OCI-LY3 (cell line): ENCODE results near the gene RABIF.

Experiments used
- H2AFZ ChIP-seq: fragments of 200-600, 300-600 bp; shearing (Covaris generic); 2 replicates; pipeline ENCODE4 v1.6.0; 2014; ENCODE audit warnings: antibody characterized with exemption, low read depth, low read length
- H3K27ac ChIP-seq: fragments of 200-600, 300-600 bp; sonication (generic); 2 replicates; pipeline ENCODE4 v1.5.1; 2014; ENCODE audit warnings: mild to moderate bottlenecking, low read length, moderate library complexity, mixed read lengths
- H3K27me3 ChIP-seq: fragments of 200-600, 300-600 bp; sonication (generic); 2 replicates; pipeline ENCODE4 v1.6.1; 2014; ENCODE audit warnings: low read depth, low read length, mixed read lengths
- H3K36me3 ChIP-seq: fragments of 200-600, 300-600 bp; sonication (generic); replicated peaks from 2 replicates; pipeline ENCODE3; 2014; ENCODE audit warnings: low read depth, low read length, mixed read lengths
- H3K4me1 ChIP-seq: fragments of 300-600, 200-600 bp; sonication (generic); 2 replicates; pipeline ENCODE4 v1.6.1; 2014; ENCODE audit warnings: low read length, mixed read lengths
- H3K4me2 ChIP-seq: fragments of 200-600, 300-600 bp; sonication (generic); 2 replicates; pipeline ENCODE4 v1.6.1; 2014; ENCODE audit warnings: low read length, mixed read lengths
- H3K4me3 ChIP-seq: fragments of 300-600, 200-600 bp; sonication (generic); 2 replicates; pipeline ENCODE4 v1.5.1; 2014; ENCODE audit warnings: antibody characterized with exemption, mild to moderate bottlenecking, low read length, moderate library complexity
- H3K79me2 ChIP-seq: fragments of 300-600, 200-600 bp; shearing (Covaris generic); 2 replicates; pipeline ENCODE4 v1.6.1; 2014; ENCODE audit warnings: mild to moderate bottlenecking, low read length, mixed read lengths
- H3K9ac ChIP-seq: fragments of 300-600, 200-600 bp; shearing (Covaris generic); 2 replicates; pipeline ENCODE4 v1.6.0; 2014; ENCODE audit warnings: mild to moderate bottlenecking, low read length, moderate library complexity
- H3K9me3 ChIP-seq: fragments of 200-600, 300-600 bp; shearing (Covaris generic); 2 replicates; pipeline ENCODE4 v1.6.1; 2014; ENCODE audit warnings: low read length, mixed read lengths; ENCODE audit not compliant: insufficient read depth
- H4K20me1 ChIP-seq: fragments of 200-600, 300-600 bp; sonication (generic); 2 replicates; pipeline ENCODE4 v1.6.1; 2016; ENCODE audit warnings: low read length, mixed read lengths; ENCODE audit not compliant: insufficient read depth
- EZH2phosphoT487 ChIP-seq: fragments of 200-600 bp; shearing (Covaris generic); IDR thresholded peaks from 2 replicates; pipeline ENCODE4 v1.6.1; 2018; ENCODE audit warnings: antibody characterized with exemption, mixed run types, low read depth
- TF ChIP-seq, protein P1 (sequence below): fragments of 200-600, 300-600 bp; sonication (generic); IDR thresholded peaks from 2 replicates; pipeline ENCODE4 v1.5.1; 2014; ENCODE audit warnings: antibody characterized with exemption, low read length, low read depth

Gene RABIF

DNA sequence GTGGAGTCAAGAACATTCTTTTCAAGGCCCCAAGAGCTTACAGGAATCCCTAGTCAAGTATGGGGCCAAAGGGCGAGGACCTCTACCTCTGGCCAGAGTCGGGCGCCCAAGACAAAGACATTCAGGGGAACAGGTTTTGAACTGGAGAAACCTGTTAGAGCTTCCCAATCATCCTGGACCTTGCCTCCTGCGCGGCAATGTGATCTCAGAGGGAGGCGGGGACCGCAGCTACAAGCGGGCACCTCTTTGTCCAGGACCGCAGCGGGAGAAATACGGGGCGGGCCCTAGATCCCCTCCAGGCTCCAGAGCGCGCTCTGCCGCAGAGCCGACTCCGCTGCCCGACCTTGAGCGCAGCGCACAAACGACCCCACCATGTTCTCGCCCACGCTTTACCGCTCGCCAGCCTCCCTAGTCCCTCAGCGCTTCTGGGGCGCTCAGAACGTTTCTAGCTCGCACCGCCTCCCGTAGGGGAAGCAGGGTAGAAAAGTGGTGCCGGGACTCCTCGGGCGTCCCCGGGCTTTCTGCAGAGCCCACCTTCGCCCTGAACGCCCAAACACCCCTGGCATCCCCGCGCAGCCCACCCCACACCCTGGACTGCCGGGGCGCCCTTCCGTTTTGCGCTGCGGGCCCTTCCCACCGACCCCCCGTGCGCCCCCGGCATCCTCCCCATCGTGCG is 28.1 kb downstream of the RABIF start:
- no peaks in the 10 kb centered on the region for H3K9me3 ChIP-seq
- H4K20me1 ChIP-seq, result no peaks in the 10 kb centered on the region
- peaks cover 5% of the 10 kb centered on the region; the same call in 1 of the 2 replicates for H3K4me1 ChIP-seq
- peak overlapping the region; percentile 90 for H3K4me2 ChIP-seq
- TF ChIP-seq, protein P1, sequence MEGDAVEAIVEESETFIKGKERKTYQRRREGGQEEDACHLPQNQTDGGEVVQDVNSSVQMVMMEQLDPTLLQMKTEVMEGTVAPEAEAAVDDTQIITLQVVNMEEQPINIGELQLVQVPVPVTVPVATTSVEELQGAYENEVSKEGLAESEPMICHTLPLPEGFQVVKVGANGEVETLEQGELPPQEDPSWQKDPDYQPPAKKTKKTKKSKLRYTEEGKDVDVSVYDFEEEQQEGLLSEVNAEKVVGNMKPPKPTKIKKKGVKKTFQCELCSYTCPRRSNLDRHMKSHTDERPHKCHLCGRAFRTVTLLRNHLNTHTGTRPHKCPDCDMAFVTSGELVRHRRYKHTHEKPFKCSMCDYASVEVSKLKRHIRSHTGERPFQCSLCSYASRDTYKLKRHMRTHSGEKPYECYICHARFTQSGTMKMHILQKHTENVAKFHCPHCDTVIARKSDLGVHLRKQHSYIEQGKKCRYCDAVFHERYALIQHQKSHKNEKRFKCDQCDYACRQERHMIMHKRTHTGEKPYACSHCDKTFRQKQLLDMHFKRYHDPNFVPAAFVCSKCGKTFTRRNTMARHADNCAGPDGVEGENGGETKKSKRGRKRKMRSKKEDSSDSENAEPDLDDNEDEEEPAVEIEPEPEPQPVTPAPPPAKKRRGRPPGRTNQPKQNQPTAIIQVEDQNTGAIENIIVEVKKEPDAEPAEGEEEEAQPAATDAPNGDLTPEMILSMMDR, result no peak
- TF ChIP-seq EZH2phosphoT487, result 0 out of 2 replicates have a peak, but pooled peaks have one; percentile 21
- H3K27me3 ChIP-seq, result peaks cover 35% of the 10 kb centered on the region
- peak overlapping the region; percentile 19; the same call in 1 of the 2 replicates for H3K9ac ChIP-seq
- H3K36me3 ChIP-seq, result no peaks in the 10 kb centered on the region
- H3K27ac ChIP-seq, result no peak overlapping the region
- no peaks in the 10 kb centered on the region for H3K79me2 ChIP-seq
- H2AFZ ChIP-seq, result peak overlapping the region; percentile 92; the same call in 1 of the 2 replicates
- H3K4me3 ChIP-seq, result peak overlapping the region; percentile 89

DNA sequence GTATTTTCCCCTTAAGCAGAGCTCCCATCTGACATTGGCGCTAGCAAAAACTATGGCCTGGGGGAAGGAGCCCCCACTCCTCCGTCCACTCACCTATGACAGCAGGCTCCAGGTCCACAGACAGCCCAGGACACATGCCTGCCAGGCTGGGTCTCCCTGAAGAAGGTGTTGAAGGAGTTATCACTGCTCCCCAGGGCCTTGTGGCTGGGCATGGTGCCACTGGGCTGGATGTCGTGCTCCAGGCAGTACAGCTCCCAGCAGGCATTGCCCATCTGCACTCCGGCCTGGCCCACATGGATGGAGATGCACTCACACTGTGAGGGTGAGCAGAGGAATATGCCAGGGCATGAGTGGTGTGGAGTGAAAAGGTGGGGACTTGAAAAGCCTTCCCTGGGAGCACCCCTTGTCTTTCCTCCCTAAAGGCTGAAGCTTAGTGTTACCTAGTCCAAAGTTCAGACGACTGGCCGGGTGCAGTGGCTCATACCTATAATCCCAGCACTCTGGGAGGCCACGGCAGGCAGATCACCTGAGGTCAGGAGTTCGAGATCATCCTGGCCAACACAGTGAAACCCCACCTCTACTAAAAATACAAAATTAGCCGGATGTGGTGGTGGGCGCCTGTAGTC is 30.0 kb downstream of the RABIF start:
- Histone ChIP-seq H3K9ac (no peak overlapping the region), H3K27me3 (peaks cover 28% of the 10 kb centered on the region), H3K4me3 (no peak overlapping the region), H3K36me3 (no peaks in the 10 kb centered on the region), H3K4me1 (peaks cover 5% of the 10 kb centered on the region; the same call in 1 of the 2 replicates), H3K4me2 (no peak overlapping the region), H3K79me2 (no peaks in the 10 kb centered on the region), H2AFZ (no peak overlapping the region), H4K20me1 (no peaks in the 10 kb centered on the region), H3K27ac (no peak overlapping the region), H3K9me3 (no peaks in the 10 kb centered on the region)
- TF ChIP-seq, protein P1, result no peak
- TF ChIP-seq EZH2phosphoT487, result no peak

DNA sequence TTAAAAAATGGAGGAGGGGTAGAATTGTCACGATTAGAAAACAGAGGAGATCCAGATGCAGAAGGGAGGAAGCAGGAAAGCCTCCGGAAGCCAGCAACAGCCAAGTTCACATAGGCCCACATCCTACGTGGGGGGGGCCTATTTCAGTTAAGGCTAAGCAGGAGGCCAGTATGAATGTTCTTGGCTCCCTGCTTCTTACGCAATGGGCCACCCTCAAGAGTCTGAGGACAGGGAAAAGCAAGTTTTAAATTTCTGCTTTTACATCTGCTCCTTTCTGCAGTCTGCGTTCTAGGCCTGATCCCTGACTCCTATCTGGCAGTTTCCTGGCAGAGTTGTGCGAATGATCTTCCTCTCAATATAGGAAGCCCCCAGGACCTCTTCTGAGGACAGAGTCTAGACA is 30.6 kb downstream of the RABIF start:
- Histone ChIP-seq H2AFZ (no peak overlapping the region), H3K4me1 (peaks cover 5% of the 10 kb centered on the region; the same call in 1 of the 2 replicates), H3K27me3 (peaks cover 24% of the 10 kb centered on the region), H3K4me2 (no peak overlapping the region), H3K36me3 (no peaks in the 10 kb centered on the region), H3K9me3 (no peaks in the 10 kb centered on the region), H3K27ac (no peak overlapping the region), H3K79me2 (no peaks in the 10 kb centered on the region), H3K9ac (no peak overlapping the region), H4K20me1 (no peaks in the 10 kb centered on the region), H3K4me3 (no peak overlapping the region)
- TF ChIP-seq, protein P1, result no peak
- no peak for TF ChIP-seq EZH2phosphoT487

DNA sequence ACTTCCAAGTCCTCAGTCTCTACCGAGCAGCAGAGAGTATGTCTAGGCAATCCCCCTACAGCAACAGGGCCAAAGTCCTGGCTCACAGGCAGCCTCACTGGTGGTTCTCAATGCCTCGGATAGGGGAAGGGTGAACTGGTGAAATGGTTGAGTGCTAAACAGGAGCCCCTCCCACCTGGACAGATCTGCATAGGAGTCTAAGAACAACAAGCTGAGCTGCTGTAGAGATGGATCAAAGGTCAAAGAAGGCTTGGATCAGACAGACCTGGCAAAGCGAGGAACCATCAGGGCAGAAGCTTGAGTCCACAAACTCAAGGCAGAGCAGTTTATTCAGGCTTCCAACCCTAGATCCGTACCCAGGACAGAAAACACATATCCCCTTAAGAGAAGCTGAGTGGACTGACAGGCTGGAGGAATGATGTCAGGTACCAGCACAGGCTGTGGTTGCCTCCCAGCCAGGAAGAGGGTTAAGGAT is 31.8 kb downstream of the RABIF start:
- Histone ChIP-seq H3K36me3 (no peaks in the 10 kb centered on the region), H3K27ac (no peak overlapping the region), H3K4me2 (no peak overlapping the region), H3K9me3 (no peaks in the 10 kb centered on the region), H3K27me3 (peaks cover 16% of the 10 kb centered on the region), H4K20me1 (no peaks in the 10 kb centered on the region), H3K9ac (no peak overlapping the region), H3K4me1 (peaks cover 5% of the 10 kb centered on the region; the same call in 1 of the 2 replicates), H3K4me3 (no peak overlapping the region), H2AFZ (no peak overlapping the region), H3K79me2 (no peaks in the 10 kb centered on the region)
- TF ChIP-seq EZH2phosphoT487, result no peak
- TF ChIP-seq, protein P1, result no peak
